DND-41 (cell line): Measurements from ENCODE around the gene CEACAM3.
A peak's percentile ranks its signal among the peaks of the same experiment; 100 is the strongest.

Source experiments
- ATAC-seq: fragments of 200-7000 bp; cut with Tn5 transposase; 3 replicates; pipeline ENCODE4 v1.9.1; 2021; ENCODE audit warnings: low read depth; ENCODE audit not compliant: insufficient read depth
- DNase-seq: peaks from one replicate; pipeline ENCODE4 v3.0.0-alpha.2; 2020
- H2AFZ ChIP-seq: 2 replicates; pipeline ENCODE4 v1.6.0; 2012; ENCODE audit warnings: low read depth, low read length
- H3K27ac ChIP-seq: 2 replicates; pipeline ENCODE4 v1.5.1; 2012; ENCODE audit warnings: low read length, inconsistent platforms
- H3K27me3 ChIP-seq: fragments of 200-600 bp; sonication (generic); 2 replicates; pipeline ENCODE4 v1.6.0; 2012; ENCODE audit warnings: low read length, mild to moderate bottlenecking, inconsistent platforms; ENCODE audit not compliant: insufficient read depth, poor library complexity
- H3K36me3 ChIP-seq: 2 replicates; pipeline ENCODE4 v1.5.1; 2012; ENCODE audit warnings: low read length, inconsistent platforms; ENCODE audit not compliant: insufficient read depth
- H3K4me1 ChIP-seq: 2 replicates; pipeline ENCODE4 v1.5.1; 2012; ENCODE audit warnings: mild to moderate bottlenecking, low read length; ENCODE audit not compliant: insufficient read depth
- H3K4me2 ChIP-seq: 2 replicates; pipeline ENCODE4 v1.6.0; 2012; ENCODE audit warnings: mild to moderate bottlenecking, moderate library complexity, low read length, inconsistent platforms; ENCODE audit not compliant: insufficient read depth
- H3K4me3 ChIP-seq, 2 experiments: fragments of 200-600 bp in 1 of 2; shearing (Covaris generic) in 1 of 2; 2 replicates each; pipeline ENCODE4 v1.5.1; 2012 to 2016; ENCODE audit warnings: inconsistent platforms in 2 of 2, low read length in 2 of 2, mild to moderate bottlenecking in 2 of 2, low read depth in 1 of 2, moderate library complexity in 1 of 2
- H3K79me2 ChIP-seq: 2 replicates; pipeline ENCODE4 v1.6.0; 2012; ENCODE audit warnings: low read length, inconsistent platforms; ENCODE audit not compliant: insufficient read depth
- H3K9ac ChIP-seq: 2 replicates; pipeline ENCODE4 v1.6.0; 2012; ENCODE audit warnings: low read depth, mild to moderate bottlenecking, inconsistent platforms, low read length, moderate library complexity
- H3K9me3 ChIP-seq: 2 replicates; pipeline ENCODE4 v1.5.1; 2012; ENCODE audit warnings: low read length, moderate library complexity, mild to moderate bottlenecking, inconsistent platforms; ENCODE audit not compliant: insufficient read depth, severe bottlenecking
- H4K20me1 ChIP-seq: 2 replicates; pipeline ENCODE4 v1.6.0; 2012; ENCODE audit warnings: low read length; ENCODE audit not compliant: insufficient read depth
- EZH2 ChIP-seq: IDR thresholded peaks from 3 replicates; pipeline ENCODE4 v1.6.1; 2012; ENCODE audit warnings: borderline replicate concordance, low read depth, mild to moderate bottlenecking, moderate library complexity, low read length, inconsistent platforms; ENCODE audit not compliant: severe bottlenecking
- TF ChIP-seq, protein P1 (sequence below): IDR thresholded peaks from 2 replicates; pipeline ENCODE4 v1.5.1; 2012; ENCODE audit warnings: borderline replicate concordance, low read length, moderate library complexity, mild to moderate bottlenecking; ENCODE audit not compliant: poor library complexity, severe bottlenecking; ENCODE audit errors: extremely low read depth

Gene CEACAM3

GRCh38 chr19:41771410-41771809, 25.0 kb upstream of the CEACAM3 start:
- H3K4me1 ChIP-seq, result peaks cover 2% of the 10 kb centered on the region; the same call in 1 of the 2 replicates
- no peaks in the 10 kb centered on the region for H3K36me3 ChIP-seq
- H3K79me2 ChIP-seq, result no peaks in the 10 kb centered on the region
- ATAC-seq (no peak), DNase-seq (no peak)
- H4K20me1 ChIP-seq, result peaks cover 4% of the 10 kb centered on the region; the same call in 1 of the 2 replicates
- peaks cover 14% of the 10 kb centered on the region for H3K27me3 ChIP-seq
- no peaks in the 10 kb centered on the region for H3K9me3 ChIP-seq
- H3K4me2 ChIP-seq, result no peak overlapping the region
- no peak overlapping the region for H2AFZ ChIP-seq
- H3K4me3 ChIP-seq, result no peak overlapping the region
- no peak overlapping the region for H3K9ac ChIP-seq
- TF ChIP-seq EZH2, result no peak
- TF ChIP-seq, protein P1, sequence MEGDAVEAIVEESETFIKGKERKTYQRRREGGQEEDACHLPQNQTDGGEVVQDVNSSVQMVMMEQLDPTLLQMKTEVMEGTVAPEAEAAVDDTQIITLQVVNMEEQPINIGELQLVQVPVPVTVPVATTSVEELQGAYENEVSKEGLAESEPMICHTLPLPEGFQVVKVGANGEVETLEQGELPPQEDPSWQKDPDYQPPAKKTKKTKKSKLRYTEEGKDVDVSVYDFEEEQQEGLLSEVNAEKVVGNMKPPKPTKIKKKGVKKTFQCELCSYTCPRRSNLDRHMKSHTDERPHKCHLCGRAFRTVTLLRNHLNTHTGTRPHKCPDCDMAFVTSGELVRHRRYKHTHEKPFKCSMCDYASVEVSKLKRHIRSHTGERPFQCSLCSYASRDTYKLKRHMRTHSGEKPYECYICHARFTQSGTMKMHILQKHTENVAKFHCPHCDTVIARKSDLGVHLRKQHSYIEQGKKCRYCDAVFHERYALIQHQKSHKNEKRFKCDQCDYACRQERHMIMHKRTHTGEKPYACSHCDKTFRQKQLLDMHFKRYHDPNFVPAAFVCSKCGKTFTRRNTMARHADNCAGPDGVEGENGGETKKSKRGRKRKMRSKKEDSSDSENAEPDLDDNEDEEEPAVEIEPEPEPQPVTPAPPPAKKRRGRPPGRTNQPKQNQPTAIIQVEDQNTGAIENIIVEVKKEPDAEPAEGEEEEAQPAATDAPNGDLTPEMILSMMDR, result no peak
- no peak overlapping the region for H3K27ac ChIP-seq

GRCh38 chr19:41774515-41774980, 21.8 kb upstream of the CEACAM3 start:
- Histone ChIP-seq H3K27ac (no peak overlapping the region), H4K20me1 (peaks cover 4% of the 10 kb centered on the region; the same call in 1 of the 2 replicates), H3K79me2 (no peaks in the 10 kb centered on the region), H3K4me2 (no peak overlapping the region), H3K4me3 (no peak overlapping the region), H3K36me3 (no peaks in the 10 kb centered on the region), H3K9me3 (no peaks in the 10 kb centered on the region), H3K4me1 (peaks cover 2% of the 10 kb centered on the region; the same call in 1 of the 2 replicates), H3K9ac (no peak overlapping the region), H2AFZ (no peak overlapping the region), H3K27me3 (peaks cover 17% of the 10 kb centered on the region)
- DNase-seq (peak; percentile 67), ATAC-seq (peak; percentile 87)
- TF ChIP-seq, protein P1, result no peak

DNA sequence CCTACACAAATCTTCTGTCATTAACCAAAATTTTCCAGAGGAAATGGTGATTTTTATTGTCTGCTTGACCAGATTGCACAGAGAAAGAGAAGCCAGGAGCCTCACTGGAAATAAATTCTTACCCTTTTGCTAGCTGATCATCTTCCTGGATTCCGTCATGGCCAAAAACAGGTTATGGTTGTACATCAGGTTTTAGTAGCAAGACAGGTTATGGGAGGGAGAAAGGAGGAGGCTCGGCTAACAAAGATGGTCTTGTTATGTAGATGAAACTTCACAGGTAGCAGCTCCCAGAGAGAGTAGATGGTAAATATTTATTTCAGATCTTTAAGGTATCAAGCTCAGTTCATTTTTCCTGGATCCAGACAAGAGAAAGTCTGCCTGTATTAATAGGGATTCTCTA, 19.7 kb upstream of the CEACAM3 start:
- H4K20me1 ChIP-seq, result peaks cover 4% of the 10 kb centered on the region; the same call in 1 of the 2 replicates
- H3K4me2 ChIP-seq, result no peak overlapping the region
- H2AFZ ChIP-seq, result no peak overlapping the region
- DNase-seq (no peak), ATAC-seq (no peak)
- peaks cover 2% of the 10 kb centered on the region; the same call in 1 of the 2 replicates for H3K4me1 ChIP-seq
- no peak overlapping the region for H3K27ac ChIP-seq
- peaks cover 14% of the 10 kb centered on the region for H3K27me3 ChIP-seq
- no peak overlapping the region for H3K9ac ChIP-seq
- TF ChIP-seq, protein P1, result no peak
- no peak for TF ChIP-seq EZH2
- H3K36me3 ChIP-seq, result no peaks in the 10 kb centered on the region
- H3K79me2 ChIP-seq, result no peaks in the 10 kb centered on the region
- H3K9me3 ChIP-seq, result no peaks in the 10 kb centered on the region
- no peak overlapping the region for H3K4me3 ChIP-seq

- Histone ChIP-seq H3K36me3 (no peaks in the 10 kb centered on the region), H3K27ac (no peak overlapping the region), H3K9ac (no peak overlapping the region), H3K27me3 (peaks cover 12% of the 10 kb centered on the region), H3K4me3 (no peak overlapping the region), H2AFZ (no peak overlapping the region), H3K9me3 (no peaks in the 10 kb centered on the region), H3K4me1 (no peaks in the 10 kb centered on the region), H4K20me1 (no peaks in the 10 kb centered on the region), H3K4me2 (no peak overlapping the region), H3K79me2 (no peaks in the 10 kb centered on the region)
- ATAC-seq (no peak), DNase-seq (no peak)
- TF ChIP-seq EZH2, result no peak
- TF ChIP-seq, protein P1, result no peak
Measured at GRCh38 chr19:41783612-41784011, 12.8 kb upstream of the CEACAM3 start.
